A549 (cell line): ENCODE measurements around the gene LIN7A. TPM values are rescaled to one million over a fixed set of nuclear protein-coding genes. Genes with fewer than 3 reads are reported as not detected.

Experiments
- ATAC-seq, 2 experiments: fragments of 200-7000 bp in 1 of 2; fragments of >200 bp in 1 of 2; cut with Nextera tagmentation in 1 of 2; cut with Tn5 transposase in 1 of 2; 3 replicates each; pipeline versions ENCODE4 v1.8.0 to v1.9.1; 2018 to 2020; ENCODE audit warnings: mild to moderate bottlenecking in 1 of 2, moderate library complexity in 1 of 2
- CTCF ChIA-PET: fragments of 300-600 bp; sonication (Branson Sonifier 250); formaldehyde crosslinking; extraction: SDS; loops from one replicate; lab custom pipeline; 2021; ENCODE audit warnings: antibody characterized with exemption, inconsistent platforms; lab: Yijun Ruan, JAX
- POLR2A ChIA-PET: fragments of 350-600 bp; formaldehyde crosslinking; extraction: SDS; loops from one replicate; lab custom pipeline; 2021; ENCODE audit warnings: antibody characterized with exemption, inconsistent platforms; lab: Yijun Ruan, JAX
- DNase-seq, 2 experiments: peaks; one replicate each; pipeline versions ENCODE4 v3.0.0 to v3.0.0-alpha.2; 2011 to 2016; ENCODE audit warnings: low read depth in 1 of 2, low spot score in 1 of 2
- FAIRE-seq: peaks from 2 replicates; lab custom pipeline; 2011; peaks lifted over from hg19 to GRCh38; lab: Jason Lieb, UNC
- H3K27ac ChIP-seq, 2 experiments: fragments of >200 bp; sonication (Bioruptor Twin); formaldehyde crosslinking; 3 replicates each; pipeline ENCODE4 v1.5.1; 2016 to 2017
- H3K4me1 ChIP-seq: fragments of >200 bp; sonication (Bioruptor Twin); formaldehyde crosslinking; 3 replicates; pipeline ENCODE4 v1.6.1; 2016
- H3K4me2 ChIP-seq: fragments of >200 bp; sonication (Bioruptor Twin); formaldehyde crosslinking; 3 replicates; pipeline ENCODE4 v1.6.1; 2016
- H3K4me3 ChIP-seq: fragments of >200 bp; sonication (Bioruptor Twin); formaldehyde crosslinking; 3 replicates; pipeline ENCODE4 v1.5.1; 2016
- H3K9me3 ChIP-seq: fragments of >200 bp; sonication (Bioruptor Twin); formaldehyde crosslinking; 3 replicates; pipeline ENCODE4 v1.6.1; 2016
- BCL3 ChIP-seq: fragments of >200 bp; sonication (Bioruptor Twin); formaldehyde crosslinking; IDR thresholded peaks from 3 replicates; pipeline ENCODE4 v1.6.1; 2016
- CEBPB ChIP-seq, 2 experiments: fragments of >200 bp in 1 of 2; sonication (Bioruptor Twin) in 1 of 2; formaldehyde crosslinking in 1 of 2; IDR thresholded peaks; 2 replicates each; pipeline ENCODE4 v1.6.1; 2012 to 2016
- CHD4 ChIP-seq: fragments of 200-600 bp; sonication (generic); IDR thresholded peaks from 2 replicates; pipeline ENCODE4 v1.6.1; 2016; ENCODE audit warnings: antibody characterized with exemption, mild to moderate bottlenecking, borderline replicate concordance
- CTCF ChIP-seq: fragments of >200 bp; sonication (Bioruptor Twin); formaldehyde crosslinking; IDR thresholded peaks from 3 replicates; pipeline ENCODE4 v1.5.1; 2016
- FOXS1 ChIP-seq: fragments of 250-450 bp; sonication (Bioruptor Pico); IDR thresholded peaks from 2 replicates; pipeline ENCODE4 v1.5.0; 2020; ENCODE audit warnings: mild to moderate bottlenecking, moderate library complexity
- HES2 ChIP-seq: fragments of >200 bp; sonication (Bioruptor Twin); formaldehyde crosslinking; IDR thresholded peaks from 2 replicates; pipeline ENCODE4 v1.6.1; 2016
- HEYL ChIP-seq: fragments of 250-450 bp; sonication (Bioruptor Pico); IDR thresholded peaks from 2 replicates; pipeline ENCODE4 v1.8.0; 2021; ENCODE audit warnings: mild to moderate bottlenecking, moderate library complexity
- JUN ChIP-seq, 2 experiments: fragments of >200 bp; sonication (Bioruptor Twin); formaldehyde crosslinking; IDR thresholded peaks; 2 replicates in 1 of 2; 3 replicates in 1 of 2; pipeline ENCODE4 v1.6.1; 2016 to 2017
- MAX ChIP-seq: IDR thresholded peaks from 2 replicates; pipeline ENCODE4 v1.6.1; 2012
- MAZ ChIP-seq: fragments of 150-350 bp; IDR thresholded peaks from 2 replicates; pipeline ENCODE4 v1.6.1; 2014; ENCODE audit warnings: antibody characterized with exemption, low read depth, low read length, borderline replicate concordance
- NR3C1 ChIP-seq: fragments of >200 bp; sonication (Bioruptor Twin); formaldehyde crosslinking; IDR thresholded peaks from 3 replicates; pipeline ENCODE4 v1.6.1; 2017
- PBX3 ChIP-seq: IDR thresholded peaks from 2 replicates; pipeline ENCODE4 v1.6.1; 2012
- PHF8 ChIP-seq: fragments of 200-600 bp; sonication (generic); IDR thresholded peaks from 2 replicates; pipeline ENCODE4 v1.6.1; 2016; ENCODE audit warnings: low read depth, mild to moderate bottlenecking, antibody characterized with exemption, moderate library complexity, borderline replicate concordance
- POLR2A ChIP-seq: IDR thresholded peaks from 2 replicates; pipeline ENCODE4 v1.6.1; 2012; ENCODE audit warnings: mild to moderate bottlenecking, low read length
- POLR2AphosphoS2 ChIP-seq: conservative IDR thresholded peaks from 2 replicates; pipeline ENCODE4 v1.6.1; 2012; ENCODE audit warnings: low read length, improper control_type of control experiment, inconsistent platforms
- RARB ChIP-seq: fragments of 250-450 bp; sonication (Bioruptor Pico); IDR thresholded peaks from 2 replicates; pipeline ENCODE4 v1.8.0; 2021; ENCODE audit warnings: mild to moderate bottlenecking, moderate library complexity
- REST ChIP-seq: fragments of 200-600 bp; sonication (generic); IDR thresholded peaks from 2 replicates; pipeline ENCODE4 v1.6.1; 2016; ENCODE audit warnings: antibody characterized with exemption, mild to moderate bottlenecking, moderate library complexity
- RFX5 ChIP-seq: fragments of 450-650 bp; IDR thresholded peaks from 2 replicates; pipeline ENCODE4 v1.7.1; 2014; ENCODE audit warnings: antibody characterized with exemption, mild to moderate bottlenecking, moderate library complexity
- RNF2 ChIP-seq: fragments of 200-600 bp; sonication (generic); IDR thresholded peaks from 2 replicates; pipeline ENCODE4 v1.6.1; 2016; ENCODE audit warnings: low read depth, mild to moderate bottlenecking, antibody characterized with exemption, moderate library complexity, borderline replicate concordance
- SMC3 ChIP-seq: fragments of >200 bp; sonication (Bioruptor Twin); formaldehyde crosslinking; IDR thresholded peaks from 3 replicates; pipeline ENCODE4 v1.6.1; 2018; ENCODE audit warnings: inconsistent platforms
- SREBF2 ChIP-seq: fragments of 450-650 bp; IDR thresholded peaks from 2 replicates; pipeline ENCODE4 v1.6.1; 2014; ENCODE audit warnings: mild to moderate bottlenecking, moderate library complexity
- ZC3H11A ChIP-seq: fragments of 450-650 bp; IDR thresholded peaks from 2 replicates; pipeline ENCODE4 v1.6.1; 2014; ENCODE audit warnings: antibody characterized with exemption, mild to moderate bottlenecking
- WGBS: methylation state at CpG from one replicate; pipeline ENCODE4 v1.1.6; 2017; ENCODE audit errors: missing lambda C conversion rate; 5-methylcytosine and 5-hydroxymethylcytosine counted together
- polyA plus RNA-seq, 4 experiments: library from polyadenylated mRNA; depleted of rRNA in 3 of 4; stranded (reverse); fragments of >200 nt; fragmentation: RNase III in 1 of 4; extraction: RNeasy Plus Mini Kit Qiagen cat#74134 plus additional on column Dnase treatment in 1 of 4; gene quantifications; 2 replicates in 3 of 4; 3 replicates in 1 of 4; pipeline ENCODE4 v1.2.3, GENCODE V29; 2011 to 2017

Gene LIN7A
- polyA plus RNA-seq, 2 of the 4 experiments (the other 2 are of a cell fraction): 0.23 to 2.6 TPM

GRCh38 chr12:80747800-80748199 is 189.9 kb downstream of the LIN7A start:
- H3K4me1 ChIP-seq: no peaks in the 10 kb centered on the region
- H3K4me2 ChIP-seq: no peak overlapping the region
- no peaks in the 10 kb centered on the region for H3K9me3 ChIP-seq
- no peak for TF ChIP-seq SREBF2
- no peak for TF ChIP-seq HES2
- TF ChIP-seq MAZ: no peak
- no peak for TF ChIP-seq RFX5
- no peak for TF ChIP-seq PBX3
- TF ChIP-seq FOXS1: no peak
- TF ChIP-seq HEYL: no peak
- TF ChIP-seq RARB: no peak
- no peak for TF ChIP-seq POLR2A
- no peak for TF ChIP-seq CHD4
- no peak for TF ChIP-seq JUN (IDR thresholded peaks at IDR 0.05)
- no peak overlapping the region for H3K4me3 ChIP-seq
- DNase-seq: no peak
- ATAC-seq: no peak
- ChIA-PET CTCF (no interaction called here), POLR2A (no interaction called here)
- 13% methylated on average over 2 of the region's 2 CpGs for WGBS
- H3K27ac ChIP-seq: no peak overlapping the region
- FAIRE-seq: no peak

GRCh38 chr12:80745851-80746505 is 191.8 kb downstream of the LIN7A start:
- TF ChIP-seq MAX: no peak
- no peak for TF ChIP-seq PHF8
- no peak for TF ChIP-seq CTCF
- TF ChIP-seq RNF2: no peak
- no peak for TF ChIP-seq REST
- TF ChIP-seq BCL3: no peak
- no peak for TF ChIP-seq ZC3H11A
- no peak for TF ChIP-seq CEBPB (IDR thresholded peaks at IDR 0.05)
- no peak for TF ChIP-seq POLR2AphosphoS2
- no peak for TF ChIP-seq SMC3
- TF ChIP-seq NR3C1: no peak
- no peaks in the 10 kb centered on the region for H3K4me1 ChIP-seq
- POLR2A ChIA-PET: no interaction called here
- ATAC-seq (no peak), DNase-seq (no peak), FAIRE-seq (no peak)
- H3K27ac ChIP-seq: no peak overlapping the region
- H3K4me3 ChIP-seq: no peak overlapping the region
- H3K4me2 ChIP-seq: no peak overlapping the region
- 9% methylated on average over 6 of the region's 6 CpGs for WGBS
- CTCF ChIA-PET: interaction anchor here (0.7 to 1.2 kb wide), 3 partner anchors 12 to 334 kb away, joined by 3 read pairs; no protein-coding TSS in a partner anchor
- H3K9me3 ChIP-seq: no peaks in the 10 kb centered on the region
